Measurements from ENCODE around the gene LGR4. TPM values are rescaled to one million over a fixed set of nuclear protein-coding genes. Genes with fewer than 3 reads are reported as not detected.

LGR4 gene
- total and polyA plus RNA-seq, 9 of the 15 experiments (the other 6 are each of a cell fraction or from before 2014, with no cell fraction given) = 0.94 to 10.1 (median 5.8) TPM

DNA sequence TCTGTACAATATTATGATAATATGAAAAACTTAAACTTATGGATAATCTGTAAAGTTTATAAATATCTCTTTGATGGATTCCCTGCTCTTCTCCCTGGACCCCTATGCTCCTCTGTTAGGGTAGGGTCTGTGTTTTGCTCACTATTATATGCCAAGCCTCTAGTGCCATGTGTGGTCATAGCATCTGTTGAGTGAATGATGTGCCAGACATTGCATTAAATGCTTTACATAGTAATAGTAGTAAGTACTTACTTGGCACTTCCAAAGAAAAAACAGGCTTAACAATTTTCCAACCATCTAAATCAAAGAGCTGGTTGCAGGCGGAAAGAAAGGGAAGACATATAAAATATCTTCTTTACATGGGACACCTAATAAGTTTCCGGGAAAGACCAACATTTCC, 46.8 kb downstream of the LGR4 start:
- Histone ChIP-seq H3K4me1 (replicated peaks in 1 of 2; ENCODE audit: control insufficient read depth in 2 of 2, insufficient read depth in 2 of 2, low read length in 2 of 2) (peaks cover 5 to 22% of the 10 kb centered on the region in 2 experiments; a peak in 4 of 5 replicates), H2AFZ (ENCODE audit: low read depth, low read length) (no peak overlapping the region), H3K9ac (ENCODE audit: insufficient read depth in 1 of 2, low read depth in 2 of 2, low read length in 2 of 2) (no peak overlapping the region), H3K36me3 (ENCODE audit: control insufficient read depth, insufficient read depth, low read length) (no peaks in the 10 kb centered on the region), H3K27me3 (ENCODE audit: control insufficient read depth in 2 of 2, insufficient read depth in 2 of 2, low read length in 2 of 2) (no peaks in the 10 kb centered on the region), H3K4me2 (ENCODE audit: insufficient read depth, low read length) (no peak overlapping the region), H3K9me1 (ENCODE audit: control insufficient read depth, insufficient read depth, low read length) (no peaks in the 10 kb centered on the region), H3K79me2 (ENCODE audit: control insufficient read depth, insufficient read depth, low read length) (peaks cover 11% of the 10 kb centered on the region; the same call in 1 of the 3 replicates), H3K9me3 (replicated peaks; ENCODE audit: control insufficient read depth, insufficient read depth, low read depth, low read length) (no peaks in the 10 kb centered on the region), H3K27ac (ENCODE audit: extremely low read depth, low read depth, low read length) (no peak overlapping the region), H3K4me3 (no peak overlapping the region), H4K20me1 (replicated peaks; ENCODE audit: control insufficient read depth, insufficient read depth, low read length) (no peaks in the 10 kb centered on the region)
- whole genome bisulfite sequencing (ENCODE audit: insufficient coverage, low coverage, missing lambda C conversion rate) = 77% methylated on average over 2 of the region's 2 CpGs
- intact Hi-C loops (cut with micrococcal nuclease) (no loop called here), in situ Hi-C loops (cut with MboI) (no loop called here)
- TF ChIP-seq ZNF512 (tag; IDR thresholded peaks at IDR 0.05) (no peak), MYBL2 (IDR thresholded peaks at IDR 0.05; ENCODE audit: low read depth) (no peak), MYBL2 (CRISPR knock-in tag; IDR thresholded peaks at IDR 0.05; ENCODE audit: borderline replicate concordance) (no peak), ZBTB2 (IDR thresholded peaks at IDR 0.05) (no peak), ETV6 (IDR thresholded peaks at IDR 0.05; ENCODE audit: borderline replicate concordance in 1 of 2, low read depth in 2 of 2, low read length in 1 of 2) (no peak), ETV6 (CRISPR knock-in tag; IDR thresholded peaks at IDR 0.05; ENCODE audit: borderline replicate concordance) (no peak), HDGF (IDR thresholded peaks at IDR 0.05) (no peak), ZC3H8 (IDR thresholded peaks at IDR 0.05) (no peak), SMARCB1 (IDR thresholded peaks at IDR 0.05; ENCODE audit: insufficient read length, low read depth) (no peak), DIDO1 (tag; IDR thresholded peaks at IDR 0.05; ENCODE audit: low read depth) (no peak), RNF2 (IDR thresholded peaks at IDR 0.05) (no peak), EZH2 (IDR thresholded peaks at IDR 0.05; ENCODE audit: borderline replicate concordance, low read depth, low read length) (no peak)
- TF ChIP-seq, protein P1, sequence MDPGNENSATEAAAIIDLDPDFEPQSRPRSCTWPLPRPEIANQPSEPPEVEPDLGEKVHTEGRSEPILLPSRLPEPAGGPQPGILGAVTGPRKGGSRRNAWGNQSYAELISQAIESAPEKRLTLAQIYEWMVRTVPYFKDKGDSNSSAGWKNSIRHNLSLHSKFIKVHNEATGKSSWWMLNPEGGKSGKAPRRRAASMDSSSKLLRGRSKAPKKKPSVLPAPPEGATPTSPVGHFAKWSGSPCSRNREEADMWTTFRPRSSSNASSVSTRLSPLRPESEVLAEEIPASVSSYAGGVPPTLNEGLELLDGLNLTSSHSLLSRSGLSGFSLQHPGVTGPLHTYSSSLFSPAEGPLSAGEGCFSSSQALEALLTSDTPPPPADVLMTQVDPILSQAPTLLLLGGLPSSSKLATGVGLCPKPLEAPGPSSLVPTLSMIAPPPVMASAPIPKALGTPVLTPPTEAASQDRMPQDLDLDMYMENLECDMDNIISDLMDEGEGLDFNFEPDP (CRISPR knock-in tag; IDR thresholded peaks at IDR 0.05) = no peak
- TF ChIP-seq, protein P2, sequence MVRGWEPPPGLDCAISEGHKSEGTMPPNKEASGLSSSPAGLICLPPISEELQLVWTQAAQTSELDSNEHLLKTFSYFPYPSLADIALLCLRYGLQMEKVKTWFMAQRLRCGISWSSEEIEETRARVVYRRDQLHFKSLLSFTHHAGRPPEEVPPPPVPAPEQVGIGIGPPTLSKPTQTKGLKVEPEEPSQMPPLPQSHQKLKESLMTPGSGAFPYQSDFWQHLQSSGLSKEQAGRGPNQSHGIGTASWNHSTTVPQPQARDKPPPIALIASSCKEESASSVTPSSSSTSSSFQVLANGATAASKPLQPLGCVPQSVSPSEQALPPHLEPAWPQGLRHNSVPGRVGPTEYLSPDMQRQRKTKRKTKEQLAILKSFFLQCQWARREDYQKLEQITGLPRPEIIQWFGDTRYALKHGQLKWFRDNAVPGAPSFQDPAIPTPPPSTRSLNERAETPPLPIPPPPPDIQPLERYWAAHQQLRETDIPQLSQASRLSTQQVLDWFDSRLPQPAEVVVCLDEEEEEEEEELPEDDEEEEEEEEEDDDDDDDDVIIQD (CRISPR knock-in tag; IDR thresholded peaks at IDR 0.05) = no peak
- no TSS peak for BruUV-seq (replicated peaks)
- ATAC-seq (no peak), FAIRE-seq (no peak), DNase-seq (ENCODE audit: extremely low read depth in 1 of 4, low spot score in 3 of 4) (no peak)
- ChIA-PET POLR2A (no interaction called here), CTCF (ENCODE audit: low intra/inter-chr PET ratio) (no interaction called here)
